ENCODE results near the gene MAGI2.

The MAGI2 gene

DNA sequence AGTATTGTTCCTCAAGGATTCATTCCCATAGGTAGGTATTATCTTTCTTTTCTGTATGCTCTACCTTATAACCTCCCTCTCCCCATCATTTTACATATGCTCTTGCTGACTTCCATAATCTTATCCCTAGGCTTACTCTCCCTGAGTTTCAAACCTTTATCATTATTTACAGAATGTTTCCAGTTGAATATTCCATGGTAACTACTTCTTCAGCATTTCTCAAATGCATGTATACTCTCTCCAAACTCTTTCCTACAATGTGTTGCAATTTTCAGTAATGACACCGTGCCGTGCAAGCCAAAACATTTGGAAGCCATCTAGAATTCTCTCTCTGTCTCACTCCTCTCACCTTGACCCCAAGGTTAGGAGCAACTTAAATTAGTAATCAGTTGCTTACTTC is 548.5 kb downstream of the MAGI2 start:
- DNase-seq, result no peak
- no peaks in the 10 kb centered on the region for H3K36me3 Mint-ChIP-seq
- H3K9me3 Mint-ChIP-seq, result peaks cover 8% of the 10 kb centered on the region
- H3K27me3 Mint-ChIP-seq, result no peaks in the 10 kb centered on the region
- H3K4me3 Mint-ChIP-seq, result no peak overlapping the region
- CTCF ChIA-PET, result interaction anchor here (0.6 kb wide), 1 partner anchor 157 kb away, joined by 4 read pairs; no protein-coding TSS in a partner anchor
- H3K27ac Mint-ChIP-seq, result no peak overlapping the region
- H3K4me1 Mint-ChIP-seq, result no peaks in the 10 kb centered on the region

DNA sequence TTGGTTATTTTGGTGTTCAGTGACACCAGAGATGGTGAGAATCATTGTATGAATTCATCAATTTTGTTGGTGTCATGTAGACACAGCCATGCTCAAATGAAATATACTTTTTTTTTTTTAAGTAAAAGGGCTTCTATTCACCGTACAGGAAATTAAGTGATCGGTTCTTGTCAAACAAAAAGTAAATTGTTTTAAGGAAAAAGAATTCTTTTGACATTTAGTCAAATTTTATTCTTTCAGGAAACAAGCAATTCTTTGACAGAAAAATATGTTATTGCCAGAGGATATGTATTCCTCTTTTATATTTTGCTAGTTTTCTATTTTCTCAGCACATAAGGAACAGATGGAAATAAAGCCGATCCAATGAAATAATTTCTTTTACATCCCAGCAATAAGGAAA is 551.9 kb downstream of the MAGI2 start:
- H3K27me3 Mint-ChIP-seq, result no peaks in the 10 kb centered on the region
- H3K4me1 Mint-ChIP-seq, result no peaks in the 10 kb centered on the region
- H3K4me3 Mint-ChIP-seq, result no peak overlapping the region
- CTCF ChIA-PET, result no interaction called here
- peaks cover 5% of the 10 kb centered on the region for H3K9me3 Mint-ChIP-seq
- no peak overlapping the region for H3K27ac Mint-ChIP-seq
- no peak for DNase-seq
- no peaks in the 10 kb centered on the region for H3K36me3 Mint-ChIP-seq

DNA sequence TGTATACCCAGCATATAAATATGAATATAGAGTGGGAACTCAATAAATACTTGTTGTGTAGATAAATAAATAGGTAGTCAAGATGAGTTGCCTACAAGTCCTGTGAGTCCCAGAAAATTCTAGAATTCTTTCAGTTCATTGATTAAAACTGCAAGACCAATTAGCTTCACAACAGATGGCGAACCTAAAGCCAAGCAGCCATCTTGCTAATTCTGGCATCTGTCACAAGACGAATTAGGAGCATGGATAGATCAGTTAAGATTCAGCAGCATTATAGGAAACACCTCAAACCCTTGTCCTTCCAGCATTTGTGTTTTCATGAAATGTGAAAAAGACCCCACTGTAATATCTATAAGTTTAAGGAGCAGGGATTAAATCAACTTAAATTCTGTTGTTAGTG is 552.7 kb downstream of the MAGI2 start:
- DNase-seq, result no peak
- no peaks in the 10 kb centered on the region for H3K4me1 Mint-ChIP-seq
- H3K4me3 Mint-ChIP-seq, result no peak overlapping the region
- H3K9me3 Mint-ChIP-seq, result peaks cover 3% of the 10 kb centered on the region
- no peaks in the 10 kb centered on the region for H3K36me3 Mint-ChIP-seq
- no peak overlapping the region for H3K27ac Mint-ChIP-seq
- CTCF ChIA-PET, result no interaction called here
- H3K27me3 Mint-ChIP-seq, result no peaks in the 10 kb centered on the region

DNA sequence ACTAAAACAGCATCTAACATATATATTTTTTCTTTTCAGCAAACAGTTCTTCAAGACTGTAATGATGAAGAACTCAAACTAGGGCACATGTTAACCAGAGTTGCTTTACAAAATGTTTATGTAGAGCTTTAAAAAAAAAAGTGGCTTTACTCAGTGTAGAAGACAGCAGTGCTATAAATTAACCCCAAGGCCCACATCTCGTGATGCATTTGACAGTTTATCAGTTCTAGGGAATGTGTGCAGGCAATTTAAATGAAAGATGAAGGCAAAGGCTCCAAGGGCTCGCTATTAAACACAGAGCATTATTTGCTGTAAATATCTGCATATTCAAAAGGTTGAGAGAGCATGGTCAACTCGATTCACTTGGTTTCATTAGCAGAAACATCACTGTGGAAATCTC is 558.1 kb downstream of the MAGI2 start:
- Mint-ChIP-seq H3K4me1 (no peaks in the 10 kb centered on the region), H3K4me3 (no peak overlapping the region), H3K27ac (no peak overlapping the region), H3K36me3 (no peaks in the 10 kb centered on the region), H3K9me3 (no peaks in the 10 kb centered on the region), H3K27me3 (no peaks in the 10 kb centered on the region)
- no peak for DNase-seq
- CTCF ChIA-PET, result no interaction called here

DNA sequence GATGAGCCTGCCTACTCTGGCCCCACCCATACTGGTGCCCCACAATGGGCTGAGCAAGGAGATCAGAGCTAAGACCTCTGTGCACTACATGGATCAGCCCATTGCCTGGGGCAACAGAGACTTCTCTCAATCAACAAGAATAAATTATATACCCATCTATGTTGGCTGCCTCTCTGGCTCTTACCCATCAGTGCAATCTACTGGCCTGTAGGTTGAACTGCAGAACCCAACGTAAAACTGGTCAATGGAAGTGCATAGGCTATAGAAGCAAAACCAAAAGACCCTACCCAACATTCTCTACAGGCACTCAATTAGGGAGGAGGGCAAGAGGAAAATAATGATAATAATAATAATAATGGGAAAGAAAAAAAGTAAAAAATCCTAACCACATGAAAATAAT is 574.3 kb downstream of the MAGI2 start:
- CTCF ChIA-PET, result no interaction called here
- Mint-ChIP-seq H3K36me3 (no peaks in the 10 kb centered on the region), H3K4me1 (no peaks in the 10 kb centered on the region), H3K4me3 (no peak overlapping the region), H3K27me3 (no peaks in the 10 kb centered on the region), H3K27ac (no peak overlapping the region), H3K9me3 (peaks cover 12% of the 10 kb centered on the region)
- DNase-seq, result no peak

DNA sequence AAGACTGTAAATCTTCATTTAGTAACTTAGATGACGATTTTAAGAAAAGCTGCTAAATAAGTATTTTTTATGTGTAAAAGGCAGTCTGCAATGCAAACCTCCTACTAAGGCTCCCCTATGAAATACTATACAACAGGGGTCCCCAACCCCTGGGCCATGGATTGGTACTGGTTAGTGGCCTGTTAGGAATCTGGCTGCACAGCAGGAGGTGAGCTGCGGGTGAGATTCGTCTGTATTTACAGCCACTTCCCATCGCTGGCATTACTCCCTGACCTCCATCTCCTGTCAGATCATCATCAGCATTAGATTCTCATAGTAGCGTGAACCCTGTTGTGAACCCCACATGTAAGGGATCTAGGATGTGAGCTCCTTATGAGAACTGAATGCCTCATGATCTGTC is 580.4 kb downstream of the MAGI2 start:
- Mint-ChIP-seq H3K27ac (no peak overlapping the region), H3K4me3 (no peak overlapping the region), H3K9me3 (peaks cover 2% of the 10 kb centered on the region), H3K4me1 (no peaks in the 10 kb centered on the region), H3K36me3 (no peaks in the 10 kb centered on the region), H3K27me3 (no peaks in the 10 kb centered on the region)
- CTCF ChIA-PET, result no interaction called here
- no peak for DNase-seq

DNA sequence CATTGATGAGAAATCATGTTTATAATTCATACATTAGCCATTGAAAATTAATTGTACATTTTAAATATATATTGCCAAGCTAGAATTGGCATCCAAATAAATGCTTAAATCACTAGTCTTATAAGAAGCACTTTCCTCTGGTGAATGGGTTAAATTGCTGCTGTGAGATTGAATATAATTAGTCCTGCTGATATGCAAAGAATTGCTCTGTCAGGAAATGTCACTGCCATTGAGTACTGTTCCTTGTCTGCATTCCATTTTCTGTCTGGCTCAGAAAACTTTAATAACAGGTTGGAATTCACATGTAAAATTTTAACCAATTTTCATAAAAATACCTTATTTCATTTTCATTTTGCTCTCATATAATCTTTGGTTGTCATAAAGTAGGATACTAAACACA is 589.1 kb downstream of the MAGI2 start:
- CTCF ChIA-PET, result no interaction called here
- H3K27ac Mint-ChIP-seq, result no peak overlapping the region
- H3K4me1 Mint-ChIP-seq, result no peaks in the 10 kb centered on the region
- H3K9me3 Mint-ChIP-seq, result peaks cover 5% of the 10 kb centered on the region
- DNase-seq, result no peak
- H3K27me3 Mint-ChIP-seq, result no peaks in the 10 kb centered on the region
- H3K4me3 Mint-ChIP-seq, result no peak overlapping the region
- no peaks in the 10 kb centered on the region for H3K36me3 Mint-ChIP-seq

DNA sequence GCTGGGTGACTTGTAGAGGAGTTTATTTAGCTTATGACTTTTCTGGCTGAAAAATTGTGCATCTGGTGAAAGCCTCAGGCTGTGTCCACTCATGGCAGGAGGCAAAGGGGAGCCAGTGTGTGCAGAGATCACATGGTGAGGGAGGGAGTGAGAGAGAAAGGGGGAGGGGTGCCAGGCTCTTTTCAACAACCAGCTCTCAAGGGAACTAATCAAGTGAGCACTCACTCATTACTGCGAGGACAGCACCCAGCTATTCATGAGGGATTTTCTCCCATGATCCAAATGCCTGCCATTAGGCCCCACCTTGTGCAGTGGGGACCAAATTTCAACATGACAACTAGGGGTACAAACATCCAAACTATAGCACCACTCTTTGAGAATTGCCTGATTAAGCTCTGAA is 590.2 kb downstream of the MAGI2 start:
- no peak for DNase-seq
- peaks cover 8% of the 10 kb centered on the region for H3K9me3 Mint-ChIP-seq
- H3K36me3 Mint-ChIP-seq, result no peaks in the 10 kb centered on the region
- no peaks in the 10 kb centered on the region for H3K4me1 Mint-ChIP-seq
- H3K4me3 Mint-ChIP-seq, result no peak overlapping the region
- H3K27me3 Mint-ChIP-seq, result no peaks in the 10 kb centered on the region
- CTCF ChIA-PET, result no interaction called here
- no peak overlapping the region for H3K27ac Mint-ChIP-seq

DNA sequence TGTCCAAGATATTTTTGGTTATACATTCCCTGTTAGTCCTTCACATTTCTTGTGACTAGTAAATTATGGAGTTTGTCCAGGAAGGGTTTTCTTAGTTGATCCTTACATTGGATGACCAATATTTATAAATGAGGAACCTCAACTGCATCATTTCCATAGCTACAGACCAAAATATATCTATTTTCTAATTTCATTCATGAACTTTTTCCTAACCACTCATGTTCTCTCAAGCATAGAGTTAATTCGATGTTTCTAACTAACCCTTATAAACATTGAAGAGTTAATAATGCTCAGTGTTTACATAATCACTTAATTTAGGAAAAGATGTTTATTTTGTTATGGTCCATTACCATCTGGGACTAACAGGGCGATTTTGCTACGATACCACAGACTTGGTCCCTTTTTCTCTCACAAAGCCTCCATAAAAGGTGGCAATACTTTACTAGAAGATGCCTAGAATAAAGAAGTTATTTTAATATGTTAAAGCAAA is 591.0 kb downstream of the MAGI2 start:
- Mint-ChIP-seq H3K4me1 (no peaks in the 10 kb centered on the region), H3K36me3 (no peaks in the 10 kb centered on the region), H3K9me3 (peaks cover 11% of the 10 kb centered on the region), H3K27ac (no peak overlapping the region), H3K27me3 (no peaks in the 10 kb centered on the region), H3K4me3 (no peak overlapping the region)
- CTCF ChIA-PET, result no interaction called here
- no peak for DNase-seq

DNA sequence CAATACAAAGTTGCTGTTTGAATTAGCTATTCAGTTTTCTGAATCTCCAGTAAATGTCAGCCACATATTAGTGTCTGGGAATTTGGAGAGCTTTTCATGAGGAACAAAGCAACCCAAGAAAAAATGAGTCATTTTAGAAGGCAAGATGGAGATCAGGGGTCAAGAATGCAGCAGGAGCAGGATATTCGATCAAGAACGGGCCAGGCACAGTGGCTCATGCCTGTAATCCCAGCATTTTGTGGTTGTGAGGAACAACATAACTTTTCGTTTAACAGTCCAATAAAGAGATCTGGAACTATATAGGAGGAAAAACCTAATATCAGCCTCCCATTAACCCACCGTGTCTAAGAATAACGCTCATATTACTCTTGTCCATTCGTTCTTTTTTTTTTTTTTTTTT is 600.5 kb downstream of the MAGI2 start:
- Mint-ChIP-seq H3K4me3 (no peak overlapping the region), H3K27ac (no peak overlapping the region), H3K27me3 (no peaks in the 10 kb centered on the region), H3K36me3 (no peaks in the 10 kb centered on the region), H3K4me1 (no peaks in the 10 kb centered on the region), H3K9me3 (peaks cover 2% of the 10 kb centered on the region)
- DNase-seq, result no peak
- CTCF ChIA-PET, result no interaction called here

DNA sequence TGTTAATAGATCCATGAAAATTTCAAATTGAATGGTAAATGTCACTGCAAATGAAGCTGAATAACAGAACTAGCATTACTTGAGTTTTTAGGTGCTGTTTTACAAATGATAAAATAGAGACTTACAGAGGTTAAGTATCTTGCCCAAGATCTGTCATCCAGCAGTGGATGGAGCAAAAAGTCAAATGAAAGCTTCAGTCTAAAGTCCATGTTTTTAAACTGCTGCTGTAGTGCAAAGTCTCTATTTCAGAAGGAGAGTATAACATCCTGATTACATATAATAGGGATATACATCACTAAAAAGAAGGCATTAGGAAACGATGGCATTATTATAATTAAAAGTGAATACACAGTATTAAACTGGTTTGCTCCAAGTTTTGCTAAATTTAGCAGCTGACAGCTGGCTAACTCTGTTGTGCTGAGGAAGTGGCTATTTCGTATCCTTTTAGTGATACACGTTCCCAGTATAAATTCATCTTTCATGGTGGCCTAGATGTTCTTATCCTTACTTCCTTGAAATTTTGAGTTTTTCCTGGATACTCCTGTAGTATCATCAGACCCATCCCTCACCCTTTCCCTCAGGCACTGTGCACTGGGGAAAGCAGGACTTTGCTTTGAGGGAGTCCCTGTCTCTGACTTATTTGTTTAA is 603.2 kb downstream of the MAGI2 start:
- no peak for DNase-seq
- H3K9me3 Mint-ChIP-seq, result peaks cover 2% of the 10 kb centered on the region
- CTCF ChIA-PET, result no interaction called here
- no peaks in the 10 kb centered on the region for H3K4me1 Mint-ChIP-seq
- H3K27ac Mint-ChIP-seq, result no peak overlapping the region
- no peaks in the 10 kb centered on the region for H3K27me3 Mint-ChIP-seq
- no peak overlapping the region for H3K4me3 Mint-ChIP-seq
- no peaks in the 10 kb centered on the region for H3K36me3 Mint-ChIP-seq

DNA sequence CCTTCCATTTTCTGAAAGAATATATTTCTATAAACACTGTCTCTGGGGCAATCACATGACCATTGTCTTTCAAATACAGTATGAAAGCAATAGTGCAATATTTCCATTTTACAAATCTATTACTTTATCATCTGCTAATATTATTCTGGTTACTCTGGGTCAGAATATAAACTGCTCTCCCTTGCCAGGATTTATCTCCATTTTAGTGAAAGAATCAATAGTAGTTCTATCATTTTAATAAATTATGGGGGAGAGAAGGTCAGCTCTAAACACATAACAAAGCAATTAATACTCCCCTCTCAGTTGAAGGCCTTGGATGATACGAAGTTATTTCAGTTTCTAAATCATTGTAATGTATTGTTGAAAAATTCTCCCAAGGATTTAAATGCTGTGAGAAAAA is 608.3 kb downstream of the MAGI2 start:
- Mint-ChIP-seq H3K9me3 (no peaks in the 10 kb centered on the region), H3K4me3 (no peak overlapping the region), H3K27ac (no peak overlapping the region), H3K27me3 (no peaks in the 10 kb centered on the region), H3K4me1 (no peaks in the 10 kb centered on the region), H3K36me3 (no peaks in the 10 kb centered on the region)
- DNase-seq, result no peak
- CTCF ChIA-PET, result no interaction called here

DNA sequence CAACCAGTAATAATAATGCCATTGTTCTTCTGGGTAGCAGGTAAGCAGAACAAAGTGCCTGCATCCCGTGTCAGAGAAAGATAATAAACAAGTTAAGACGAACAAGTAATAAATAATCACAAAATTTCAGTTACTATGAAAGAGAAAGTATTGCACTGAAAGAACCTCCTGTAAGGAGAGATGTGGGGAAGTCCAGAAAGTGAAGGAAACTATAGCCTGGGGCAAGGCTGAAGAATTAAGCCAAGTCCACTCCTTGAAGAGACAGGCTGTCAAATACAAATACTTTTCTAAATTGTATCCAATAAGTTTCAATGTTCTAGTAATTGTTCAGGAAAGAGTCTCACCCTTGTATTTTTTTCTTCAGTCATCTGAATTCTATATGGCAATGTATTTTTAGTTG is 611.4 kb downstream of the MAGI2 start:
- Mint-ChIP-seq H3K4me3 (no peak overlapping the region), H3K27ac (no peak overlapping the region), H3K27me3 (no peaks in the 10 kb centered on the region), H3K9me3 (no peaks in the 10 kb centered on the region), H3K36me3 (no peaks in the 10 kb centered on the region), H3K4me1 (no peaks in the 10 kb centered on the region)
- CTCF ChIA-PET, result no interaction called here
- no peak for DNase-seq

DNA sequence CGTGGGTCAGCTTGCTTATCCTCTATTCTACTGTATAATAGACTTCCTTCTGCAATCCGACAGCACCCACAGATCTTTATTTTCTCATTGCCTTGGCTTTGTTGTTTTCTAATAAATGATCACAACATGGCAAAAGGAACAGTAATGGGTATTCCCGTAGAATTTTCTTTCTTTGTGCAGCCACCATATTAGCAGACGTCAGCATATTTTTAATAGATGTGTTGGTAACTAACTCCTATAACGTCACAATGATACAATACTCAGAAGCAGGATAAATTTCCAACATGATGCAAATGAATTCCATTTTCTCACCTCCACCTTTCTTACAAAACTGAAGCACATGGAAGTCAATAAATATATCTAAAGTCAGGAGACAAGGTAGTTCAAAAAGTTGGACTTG is 617.6 kb downstream of the MAGI2 start:
- no peak overlapping the region for H3K4me3 Mint-ChIP-seq
- no peak overlapping the region for H3K27ac Mint-ChIP-seq
- no peaks in the 10 kb centered on the region for H3K36me3 Mint-ChIP-seq
- H3K9me3 Mint-ChIP-seq, result peaks cover 10% of the 10 kb centered on the region
- no peaks in the 10 kb centered on the region for H3K27me3 Mint-ChIP-seq
- CTCF ChIA-PET, result interaction anchor here (0.6 kb wide), 1 partner anchor 13 kb away, joined by 3 read pairs; no protein-coding TSS in a partner anchor
- H3K4me1 Mint-ChIP-seq, result no peaks in the 10 kb centered on the region
- DNase-seq, result no peak

DNA sequence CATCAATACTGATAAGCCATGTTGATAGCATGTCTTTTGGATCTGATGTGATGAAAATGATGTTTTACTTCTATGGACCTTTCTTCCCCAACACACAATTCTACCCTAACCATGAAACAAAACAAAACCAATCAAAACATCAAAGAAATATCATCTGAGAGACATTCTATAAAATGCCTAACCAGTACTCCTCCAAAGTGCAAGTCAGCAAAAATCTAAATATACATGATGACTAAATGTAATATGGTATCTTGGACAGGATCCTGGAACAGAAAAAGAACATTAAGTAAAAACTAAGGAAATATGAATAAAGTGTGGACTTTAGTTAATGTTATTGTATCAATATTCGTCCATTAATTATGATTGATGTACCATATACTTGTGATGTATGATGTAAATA is 625.1 kb downstream of the MAGI2 start:
- Mint-ChIP-seq H3K4me1 (no peaks in the 10 kb centered on the region), H3K27me3 (no peaks in the 10 kb centered on the region), H3K27ac (no peak overlapping the region), H3K9me3 (peaks cover 8% of the 10 kb centered on the region), H3K36me3 (no peaks in the 10 kb centered on the region), H3K4me3 (no peak overlapping the region)
- no peak for DNase-seq
- CTCF ChIA-PET, result no interaction called here

Measured in activated naive CD4-positive, alpha-beta T cell treated with anti-CD3 and anti-CD28 coated beads, Interleukin-2, amount 10 ng/mL, durations not matched to agents 7 days and 5 days (primary cell).